GM21526 (cell line): Measurements from ENCODE around the gene AMT.

ENCODE experiments used
- ATAC-seq: cut with Tn5 transposase; IDR thresholded peaks from one replicate; pipeline ENCODE4 v1.9.1; 2021; ENCODE audit warnings: moderate library complexity; ENCODE audit not compliant: unreplicated experiment, low FRiP score

Gene AMT

GRCh38 chr3:49422379-49423248 is at the start of gene AMT:
AMT (minus strand) TSS chr3:49422473; CDS start chr3:49422450, 23 bp downstream.
- ATAC-seq, result no peak

GRCh38 chr3:49470714-49471420 is 48.6 kb upstream of the AMT start:
- peak; percentile 35 for ATAC-seq

- peak; percentile 65 for ATAC-seq
These were observed 47.9 kb upstream of the AMT start, which contains the start of gene DAG1 for GRCh38 chr3:49469936-49470713. DAG1 (plus strand) TSS chr3:49470267; CDS start chr3:49510535, 40,268 bp downstream.

- ATAC-seq, result peak; percentile 0
These were observed 47.0 kb upstream of the AMT start for GRCh38 chr3:49469037-49469935.

- ATAC-seq, result no peak
These were observed 43.8 kb upstream of the AMT start for GRCh38 chr3:49466085-49466484.

GRCh38 chr3:49465270-49466034 is 43.2 kb upstream of the AMT start:
- no peak for ATAC-seq

GRCh38 chr3:49462222-49462621 is 39.9 kb upstream of the AMT start:
- no peak for ATAC-seq

GRCh38 chr3:49461443-49462171 is 39.3 kb upstream of the AMT start:
- ATAC-seq, result no peak

- no peak for ATAC-seq
These were observed 38.7 kb upstream of the AMT start for GRCh38 chr3:49460956-49461355.

GRCh38 chr3:49460188-49460890 is 38.1 kb upstream of the AMT start:
- ATAC-seq, result no peak

GRCh38 chr3:49456466-49456865 is 34.2 kb upstream of the AMT start:
- ATAC-seq, result no peak

GRCh38 chr3:49454898-49455681 is 32.8 kb upstream of the AMT start:
- no peak for ATAC-seq

GRCh38 chr3:49454458-49454857 is 32.2 kb upstream of the AMT start:
- no peak for ATAC-seq

GRCh38 chr3:49453621-49454020 is 31.3 kb upstream of the AMT start:
- ATAC-seq, result no peak

- ATAC-seq, result no peak
These were observed 23.1 kb upstream of the AMT start for GRCh38 chr3:49445391-49445790.

- no peak for ATAC-seq
These were observed 12.5 kb upstream of the AMT start for GRCh38 chr3:49434731-49435130.

- ATAC-seq, result no peak
These were observed 6.4 kb upstream of the AMT start for GRCh38 chr3:49428752-49429080.
